ENCODE measurements around the gene LIPE.
"Not testable (repeated sequence)": the region's sequence is repeated elsewhere in the genome, so short reads cannot be mapped to it uniquely, and the experiment has no call there.

Gene LIPE

DNA sequence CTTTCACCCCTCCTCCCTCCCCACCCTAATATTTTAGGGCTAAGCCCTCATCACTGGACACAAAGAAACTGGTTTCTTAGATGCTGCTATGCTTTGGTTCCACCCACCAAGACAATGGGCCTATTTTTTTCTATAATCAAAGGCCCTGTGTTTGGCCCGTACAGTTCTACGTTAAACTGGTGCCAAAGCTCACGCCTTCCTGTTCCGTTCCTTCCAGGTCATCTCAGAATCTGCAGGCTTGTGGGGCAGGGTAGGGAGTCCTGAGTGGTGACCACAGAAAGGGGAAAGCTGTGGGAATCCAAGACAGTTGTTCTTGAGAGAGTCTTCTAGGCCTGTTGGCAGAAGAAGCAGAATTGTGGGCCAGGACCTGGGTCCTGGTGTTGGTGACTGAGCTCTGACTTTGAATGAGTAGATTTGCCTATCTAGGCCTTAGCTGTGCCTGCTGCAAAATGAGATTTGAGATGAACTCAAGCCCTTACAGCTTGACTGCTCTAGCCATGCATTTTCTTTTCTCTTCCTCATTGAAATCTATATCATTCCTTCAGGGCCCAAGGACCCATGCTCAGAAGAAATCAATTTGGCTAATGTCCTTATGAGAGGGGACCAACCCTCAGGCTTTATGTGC is 34.6 kb upstream of the LIPE start:
- no peak overlapping the region for H3K4me3 ChIP-seq (ENCODE audit: low read length)
- no peaks in the 10 kb centered on the region for H3K27me3 ChIP-seq (ENCODE audit: insufficient read depth, low read length)
- no peaks in the 10 kb centered on the region for H3K36me3 ChIP-seq (ENCODE audit: insufficient read depth, low read length)

DNA sequence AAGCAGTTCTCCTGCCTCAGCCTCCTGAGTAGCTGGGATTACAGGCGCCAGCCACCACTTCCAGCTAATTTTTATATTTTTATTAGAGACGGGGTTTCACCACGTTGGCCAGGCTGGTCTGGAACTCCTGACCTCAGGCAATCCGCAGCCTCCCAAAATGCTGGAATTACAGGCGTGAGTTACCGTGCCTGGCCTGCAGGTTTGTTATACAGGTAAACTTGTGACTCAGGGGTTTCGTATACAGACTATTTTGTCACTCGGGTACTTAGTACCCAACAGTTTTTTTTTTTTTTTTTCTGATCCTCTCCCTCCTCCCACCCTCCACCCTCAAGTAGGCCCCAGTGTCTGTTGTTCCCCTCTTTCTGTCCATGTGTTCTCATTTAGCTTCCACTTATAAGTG is 34.0 kb upstream of the LIPE start:
- H3K9me3 ChIP-seq (ENCODE audit: low read length); H3K4me1 ChIP-seq (ENCODE audit: insufficient read depth, low read length); H2AFZ ChIP-seq (ENCODE audit: low read depth, low read length); H3K36me3 ChIP-seq (ENCODE audit: insufficient read depth, low read length); H3K4me3 ChIP-seq (ENCODE audit: low read length); H3K27me3 ChIP-seq (ENCODE audit: insufficient read depth, low read length): not testable (repeated sequence)

More for the DNA sequence above, 34.6 kb upstream of the LIPE start:
- Histone ChIP-seq H3K4me1 (ENCODE audit: insufficient read depth, low read length) (no peaks in the 10 kb centered on the region), H2AFZ (ENCODE audit: low read depth, low read length) (no peak overlapping the region), H3K9me3 (ENCODE audit: low read length) (no peaks in the 10 kb centered on the region)

DNA sequence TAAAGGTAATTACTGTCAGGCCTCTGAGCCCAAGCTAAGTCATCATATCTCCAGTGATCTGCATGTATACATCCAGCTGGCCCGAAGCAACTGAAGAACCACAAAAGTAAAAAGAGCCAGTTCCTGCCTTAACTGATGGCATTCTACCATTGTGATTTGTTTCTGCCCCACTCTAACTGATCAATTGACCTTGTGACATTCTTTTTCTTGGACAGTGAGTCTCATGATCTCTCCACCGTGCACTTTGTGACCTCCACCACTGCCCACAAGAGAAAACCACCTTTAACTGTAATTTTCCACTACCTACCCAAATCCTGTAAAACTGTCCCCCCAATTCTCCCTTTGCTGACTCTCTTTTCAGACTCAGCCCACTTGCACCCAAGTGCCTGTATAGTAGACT is 32.7 kb upstream of the LIPE start:
- H3K9me3 ChIP-seq (ENCODE audit: low read length), result no peaks in the 10 kb centered on the region
- H3K4me1 ChIP-seq (ENCODE audit: insufficient read depth, low read length), result no peaks in the 10 kb centered on the region
- no peaks in the 10 kb centered on the region for H3K36me3 ChIP-seq (ENCODE audit: insufficient read depth, low read length)
- H2AFZ ChIP-seq (ENCODE audit: low read depth, low read length), result no peak overlapping the region
- H3K27me3 ChIP-seq (ENCODE audit: insufficient read depth, low read length), result no peaks in the 10 kb centered on the region
- H3K4me3 ChIP-seq (ENCODE audit: low read length), result no peak overlapping the region

DNA sequence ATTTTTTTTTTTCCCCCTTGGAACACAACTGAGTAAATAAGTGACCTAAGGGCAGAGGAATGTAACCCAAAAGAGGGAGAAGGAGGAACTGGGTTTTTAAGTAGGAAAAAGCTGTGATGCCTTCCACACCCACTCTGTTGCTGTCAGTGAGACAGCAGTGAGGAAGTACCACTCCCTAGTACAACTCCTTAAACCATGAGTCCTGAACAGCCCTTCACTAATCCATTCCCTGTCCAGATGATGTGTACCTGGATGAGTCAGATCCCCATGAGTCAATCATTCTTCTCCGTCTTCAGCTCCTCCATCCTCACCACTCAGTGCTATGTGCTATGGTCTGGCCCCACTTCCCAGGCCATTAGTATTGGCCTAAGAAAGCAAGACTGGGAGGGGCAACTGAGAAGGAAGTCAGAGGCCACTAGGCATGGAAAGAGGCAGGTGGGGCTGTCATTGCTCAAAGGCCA is 28.5 kb upstream of the LIPE start:
- Histone ChIP-seq H2AFZ (ENCODE audit: low read depth, low read length) (no peak overlapping the region), H3K4me3 (ENCODE audit: low read length) (no peak overlapping the region), H3K36me3 (ENCODE audit: insufficient read depth, low read length) (no peaks in the 10 kb centered on the region), H3K4me1 (ENCODE audit: insufficient read depth, low read length) (no peaks in the 10 kb centered on the region), H3K9me3 (ENCODE audit: low read length) (no peaks in the 10 kb centered on the region), H3K27me3 (ENCODE audit: insufficient read depth, low read length) (no peaks in the 10 kb centered on the region)

DNA sequence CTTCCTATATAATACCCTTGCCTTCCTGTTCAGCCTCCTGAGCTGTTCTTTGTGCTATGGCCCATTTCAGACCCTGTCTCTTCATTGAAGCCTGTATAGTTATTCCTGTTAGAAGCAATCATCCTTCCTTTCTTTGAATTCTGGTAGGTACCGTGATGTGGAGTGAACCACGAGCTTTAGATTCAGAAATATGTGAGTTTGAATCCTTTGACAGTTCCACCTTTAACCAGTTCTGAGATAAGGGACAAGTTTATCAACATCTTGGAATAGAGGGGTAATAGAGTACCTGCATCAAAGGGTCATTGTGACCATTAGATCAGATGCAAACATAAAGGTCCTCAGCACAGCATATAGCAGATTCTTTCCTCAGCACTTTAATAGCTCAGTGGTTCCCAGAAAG is 27.9 kb upstream of the LIPE start:
- Histone ChIP-seq H2AFZ (ENCODE audit: low read depth, low read length) (no peak overlapping the region), H3K9me3 (ENCODE audit: low read length) (no peaks in the 10 kb centered on the region), H3K27me3 (ENCODE audit: insufficient read depth, low read length) (no peaks in the 10 kb centered on the region), H3K4me3 (ENCODE audit: low read length) (no peak overlapping the region), H3K4me1 (ENCODE audit: insufficient read depth, low read length) (no peaks in the 10 kb centered on the region), H3K36me3 (ENCODE audit: insufficient read depth, low read length) (no peaks in the 10 kb centered on the region)

DNA sequence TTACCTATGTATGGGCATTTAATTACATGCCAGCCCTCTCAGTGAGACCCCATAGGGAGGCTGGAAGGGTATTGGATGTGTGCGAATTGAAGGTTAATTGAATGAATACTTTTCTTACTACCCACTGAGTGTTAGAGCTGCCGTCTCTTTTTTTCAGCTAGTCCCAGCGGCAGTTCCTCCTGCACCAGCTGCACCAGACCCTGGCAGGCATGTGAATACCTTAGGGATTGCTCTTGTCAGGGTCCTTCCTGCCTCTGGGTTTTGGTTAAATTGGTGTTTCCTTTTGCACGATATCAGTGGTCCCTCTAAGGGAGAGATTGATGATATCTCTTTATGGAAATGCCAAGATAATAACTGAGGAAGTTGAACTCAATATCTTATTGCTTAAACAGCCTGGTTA is 25.4 kb upstream of the LIPE start:
- Histone ChIP-seq H3K27me3 (ENCODE audit: insufficient read depth, low read length) (peaks cover 2% of the 10 kb centered on the region), H3K4me1 (ENCODE audit: insufficient read depth, low read length) (no peaks in the 10 kb centered on the region), H3K4me3 (ENCODE audit: low read length) (no peak overlapping the region), H3K9me3 (ENCODE audit: low read length) (no peaks in the 10 kb centered on the region), H3K36me3 (ENCODE audit: insufficient read depth, low read length) (no peaks in the 10 kb centered on the region), H2AFZ (ENCODE audit: low read depth, low read length) (no peak overlapping the region)

DNA sequence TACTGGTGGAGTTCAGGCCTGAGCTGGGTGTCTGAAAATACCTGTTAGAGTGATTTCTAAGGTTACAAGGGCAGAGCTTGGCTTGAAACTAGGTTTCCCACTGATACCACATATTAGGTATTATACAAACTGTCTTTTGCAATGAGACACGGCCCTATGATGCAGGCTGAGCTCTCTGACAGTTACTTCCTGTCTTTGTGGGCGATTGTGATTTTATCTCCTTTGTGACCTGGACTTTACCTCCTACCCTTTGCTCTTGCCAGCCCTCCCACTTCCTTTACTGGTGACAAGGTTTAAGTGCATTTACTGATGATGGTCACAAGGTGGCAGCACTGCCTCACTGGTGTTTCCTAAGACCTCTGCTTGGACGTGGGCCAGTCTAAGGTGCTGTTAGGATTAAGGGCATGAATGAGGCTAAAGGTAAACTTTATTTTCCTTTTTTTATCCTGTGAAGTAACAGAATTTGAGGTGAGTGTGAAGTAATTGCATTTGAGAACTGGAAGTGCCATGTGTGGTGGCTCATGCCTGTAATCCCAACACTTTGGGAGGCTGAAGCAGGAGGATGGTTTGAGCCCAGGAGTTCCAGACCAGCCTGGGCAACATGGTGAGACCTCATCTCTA is 23.2 kb upstream of the LIPE start:
- no peak overlapping the region for H3K4me3 ChIP-seq (ENCODE audit: low read length)
- no peaks in the 10 kb centered on the region for H3K36me3 ChIP-seq (ENCODE audit: insufficient read depth, low read length)
- peaks cover 2% of the 10 kb centered on the region for H3K27me3 ChIP-seq (ENCODE audit: insufficient read depth, low read length)
- H2AFZ ChIP-seq (ENCODE audit: low read depth, low read length), result no peak overlapping the region
- no peaks in the 10 kb centered on the region for H3K9me3 ChIP-seq (ENCODE audit: low read length)
- no peaks in the 10 kb centered on the region for H3K4me1 ChIP-seq (ENCODE audit: insufficient read depth, low read length)

DNA sequence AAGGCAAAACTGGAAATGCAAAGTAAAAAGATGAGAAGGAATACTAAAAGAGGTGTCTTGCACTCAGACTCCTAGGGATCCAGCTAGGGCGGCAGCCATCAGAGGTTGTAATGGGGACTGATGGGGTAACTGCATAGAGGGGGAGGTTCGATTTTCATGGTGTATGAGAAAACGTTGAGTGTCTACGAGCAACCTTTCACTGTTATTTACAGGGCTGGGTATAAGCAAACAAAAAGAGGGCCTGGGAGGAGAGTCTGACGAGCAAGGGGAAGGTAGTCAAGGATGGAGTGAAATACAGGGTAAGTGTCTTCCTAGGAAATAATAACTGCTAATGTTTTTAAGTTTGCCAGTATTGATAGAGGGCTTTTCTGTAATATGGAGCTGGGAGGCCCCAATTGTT is 21.1 kb upstream of the LIPE start:
- H3K4me3 ChIP-seq (ENCODE audit: low read length); H2AFZ ChIP-seq (ENCODE audit: low read depth, low read length); H3K27me3 ChIP-seq (ENCODE audit: insufficient read depth, low read length); H3K36me3 ChIP-seq (ENCODE audit: insufficient read depth, low read length); H3K9me3 ChIP-seq (ENCODE audit: low read length); H3K4me1 ChIP-seq (ENCODE audit: insufficient read depth, low read length): not testable (repeated sequence)

DNA sequence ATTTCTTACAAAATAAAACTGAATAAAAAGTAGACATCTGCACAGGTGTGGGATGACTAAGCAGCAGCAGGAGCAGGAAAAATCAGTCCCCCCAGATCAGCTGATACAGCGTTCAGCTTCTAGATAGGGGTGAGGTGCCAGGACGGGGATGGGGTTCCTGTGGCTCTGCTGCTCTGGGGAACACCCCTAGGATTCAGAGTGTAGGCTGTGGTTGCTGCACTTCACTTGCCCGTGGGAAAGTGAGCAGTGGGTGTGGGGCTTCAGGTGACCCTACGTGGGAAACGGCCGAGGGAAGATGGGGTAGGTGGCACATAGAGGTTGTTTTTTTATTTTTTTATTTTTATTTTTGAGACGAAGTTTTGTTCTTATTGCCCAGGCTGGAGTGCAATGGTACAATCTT is 18.8 kb upstream of the LIPE start:
- Histone ChIP-seq H3K36me3 (ENCODE audit: insufficient read depth, low read length) (no peaks in the 10 kb centered on the region), H3K4me1 (ENCODE audit: insufficient read depth, low read length) (peaks cover 5% of the 10 kb centered on the region)

DNA sequence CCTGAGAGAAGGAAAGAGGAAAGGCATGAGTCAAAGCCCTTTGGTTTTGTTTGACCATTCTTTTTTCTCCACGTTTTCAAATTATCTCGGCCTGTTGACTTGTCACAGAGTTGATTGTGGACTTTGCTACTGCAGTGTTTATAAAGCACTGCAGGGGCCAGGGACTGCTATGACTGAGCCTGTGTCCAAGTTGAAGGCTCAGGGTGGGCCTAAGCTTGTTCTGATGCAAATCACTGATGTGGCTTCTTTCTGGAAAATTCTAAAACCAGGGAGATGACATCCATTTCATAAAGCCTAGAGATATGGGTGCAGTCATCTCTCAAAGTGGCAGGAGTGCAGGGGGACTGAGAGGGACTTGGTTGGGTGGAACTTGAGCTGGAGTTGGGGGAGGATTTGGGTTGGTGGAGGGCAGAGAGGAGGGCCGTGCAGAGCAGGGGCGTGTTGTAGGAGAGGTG is 16.8 kb upstream of the LIPE start:
- Histone ChIP-seq H3K9me3 (ENCODE audit: low read length) (no peaks in the 10 kb centered on the region), H3K36me3 (ENCODE audit: insufficient read depth, low read length) (no peaks in the 10 kb centered on the region), H3K4me3 (ENCODE audit: low read length) (no peak overlapping the region), H2AFZ (ENCODE audit: low read depth, low read length) (no peak overlapping the region), H3K4me1 (ENCODE audit: insufficient read depth, low read length) (peaks cover 5% of the 10 kb centered on the region), H3K27me3 (ENCODE audit: insufficient read depth, low read length) (peaks cover 2% of the 10 kb centered on the region)

More for the DNA sequence above, 18.8 kb upstream of the LIPE start:
- H3K27me3 ChIP-seq (ENCODE audit: insufficient read depth, low read length), result peaks cover 2% of the 10 kb centered on the region
- no peak overlapping the region for H2AFZ ChIP-seq (ENCODE audit: low read depth, low read length)
- no peaks in the 10 kb centered on the region for H3K9me3 ChIP-seq (ENCODE audit: low read length)
- H3K4me3 ChIP-seq (ENCODE audit: low read length), result no peak overlapping the region

DNA sequence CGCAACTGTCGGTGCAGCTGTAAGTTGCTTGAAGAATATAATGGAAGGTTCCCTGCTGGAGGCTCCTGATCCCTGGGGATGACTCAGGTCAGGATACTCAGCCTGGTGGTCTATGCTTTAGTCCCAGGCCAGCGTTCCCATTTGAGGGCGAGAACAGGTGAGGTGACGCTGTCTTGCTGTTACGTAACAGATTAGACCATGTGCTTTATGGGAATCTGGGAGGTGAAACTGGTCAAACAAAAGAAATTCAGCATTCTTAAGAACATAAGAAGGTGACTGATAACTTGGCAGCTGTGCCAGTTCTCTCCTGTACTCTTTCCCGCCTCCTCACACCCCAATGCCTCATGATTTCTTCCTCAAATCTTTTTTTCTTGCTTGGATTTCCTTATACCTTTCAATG is 15.6 kb upstream of the LIPE start, which contains the start of gene CXCL17:
Gene CXCL17 (minus strand): TSS at position 114 of the 400 bp plus-strand sequence. CDS start 114 bp downstream, outside the sequence.
- H3K9me3 ChIP-seq (ENCODE audit: low read length), result no peaks in the 10 kb centered on the region
- no peak within 1 kb of the TSS for H3K4me3 ChIP-seq (ENCODE audit: low read length)
- H3K4me1 ChIP-seq (ENCODE audit: insufficient read depth, low read length), result peaks cover 5% of the 10 kb centered on the region
- H3K36me3 ChIP-seq (ENCODE audit: insufficient read depth, low read length), result no peaks in the 10 kb centered on the region
- no peaks in the 10 kb centered on the region for H3K27me3 ChIP-seq (ENCODE audit: insufficient read depth, low read length)
- H2AFZ ChIP-seq (ENCODE audit: low read depth, low read length), result no peak within 1 kb of the TSS

DNA sequence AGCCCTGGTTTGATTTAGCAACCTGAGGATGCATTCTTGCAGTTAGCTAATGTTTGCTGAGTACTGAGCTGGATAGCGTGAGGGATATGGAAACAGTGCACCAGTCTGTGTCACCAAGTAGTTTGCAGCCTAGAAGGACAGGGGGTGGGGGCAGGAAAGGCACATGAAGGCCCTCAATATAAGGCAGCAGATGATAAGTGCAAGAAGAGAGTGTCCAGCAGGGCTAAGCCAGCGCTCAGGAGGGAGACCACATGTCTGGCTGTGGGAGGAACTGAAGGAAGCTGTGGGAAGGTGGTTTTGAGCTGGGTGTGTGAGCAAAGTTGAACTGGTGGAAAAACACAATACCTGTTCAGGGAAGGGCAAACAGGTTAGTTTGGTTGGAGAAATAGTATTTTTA is 13.9 kb upstream of the LIPE start:
- no peak overlapping the region for H2AFZ ChIP-seq (ENCODE audit: low read depth, low read length)
- H3K4me3 ChIP-seq (ENCODE audit: low read length), result no peak overlapping the region
- H3K27me3 ChIP-seq (ENCODE audit: insufficient read depth, low read length), result no peaks in the 10 kb centered on the region
- H3K4me1 ChIP-seq (ENCODE audit: insufficient read depth, low read length), result peaks cover 5% of the 10 kb centered on the region
- no peaks in the 10 kb centered on the region for H3K9me3 ChIP-seq (ENCODE audit: low read length)
- no peaks in the 10 kb centered on the region for H3K36me3 ChIP-seq (ENCODE audit: insufficient read depth, low read length)

DNA sequence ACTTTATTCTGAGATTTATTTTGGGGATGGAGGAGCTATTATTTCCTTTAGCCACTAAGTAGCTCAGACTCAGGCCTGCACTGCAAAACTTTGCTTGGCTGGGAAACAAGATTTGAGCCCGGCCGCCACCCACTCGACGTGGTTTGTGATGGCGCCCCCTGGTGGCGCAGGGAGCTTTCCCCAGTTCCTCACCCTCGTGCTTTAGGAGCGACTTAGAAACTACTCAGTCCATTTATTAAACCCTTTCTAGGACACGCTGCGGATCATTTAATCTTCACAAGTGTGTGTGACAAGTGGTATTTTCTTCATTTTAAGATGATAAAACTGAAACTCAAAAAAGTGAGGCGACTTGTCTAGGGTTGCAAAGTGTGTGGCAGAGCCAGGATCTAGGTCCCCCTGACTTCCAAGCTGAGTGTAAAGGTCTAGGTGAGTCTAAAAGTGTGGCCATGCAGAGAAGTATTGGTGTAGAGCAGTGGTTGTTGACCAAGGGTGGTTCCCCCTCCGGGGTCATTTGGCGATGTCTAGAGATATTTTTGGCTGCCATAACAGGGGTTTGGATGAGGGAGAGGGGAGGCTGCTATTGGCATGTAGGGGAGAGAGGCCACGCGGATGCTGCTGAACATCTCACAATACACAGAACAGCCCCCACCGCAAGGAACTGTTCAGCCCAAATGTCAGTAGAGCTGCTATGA is 13.3 kb upstream of the LIPE start:
- no peak overlapping the region for H2AFZ ChIP-seq (ENCODE audit: low read depth, low read length)
- H3K27me3 ChIP-seq (ENCODE audit: insufficient read depth, low read length), result no peaks in the 10 kb centered on the region
- no peak overlapping the region for H3K4me3 ChIP-seq (ENCODE audit: low read length)
- H3K9me3 ChIP-seq (ENCODE audit: low read length), result no peaks in the 10 kb centered on the region
- no peaks in the 10 kb centered on the region for H3K36me3 ChIP-seq (ENCODE audit: insufficient read depth, low read length)
- H3K4me1 ChIP-seq (ENCODE audit: insufficient read depth, low read length), result peaks cover 5% of the 10 kb centered on the region
